Fibroblast of villous mesenchyme (primary cell): Measurements from ENCODE around the gene FASN. TPM values are rescaled to one million over a fixed set of nuclear protein-coding genes. Genes with fewer than 3 reads are reported as not detected.

Experiments
- DNase-seq: peaks from one replicate; pipeline ENCODE4 v3.0.0-alpha.2; 2010; ENCODE audit warnings: low read depth
- H3K4me3 ChIP-seq: 2 replicates; pipeline ENCODE4 v1.5.1; 2011; ENCODE audit warnings: low read depth, mild to moderate bottlenecking, low read length
- CTCF ChIP-seq: IDR thresholded peaks from 2 replicates; pipeline ENCODE4 v1.5.1; 2012; ENCODE audit warnings: low read depth, mild to moderate bottlenecking, low read length; ENCODE audit not compliant: insufficient read depth
- total RNA-seq: library from RNA; depleted of rRNA; stranded (reverse); fragments of >200 nt; gene quantifications from 2 replicates; pipeline ENCODE4 v1.2.3, GENCODE V29; 2012

The FASN gene
- total RNA-seq, 1 donor = 274 TPM

- no peak for DNase-seq
- TF ChIP-seq CTCF = no peak
- no peak overlapping the region for H3K4me3 ChIP-seq
These were observed 10.8 kb downstream of the FASN start for GRCh38 chr17:82086941-82087906.

- H3K4me3 ChIP-seq = no peak overlapping the region
- no peak for DNase-seq
- no peak for TF ChIP-seq CTCF
These were observed 11.9 kb downstream of the FASN start for GRCh38 chr17:82085931-82086764.

GRCh38 chr17:82085031-82085861 is 12.8 kb downstream of the FASN start:
- no peak for TF ChIP-seq CTCF
- no peak for DNase-seq
- no peak overlapping the region for H3K4me3 ChIP-seq

- H3K4me3 ChIP-seq = no peak overlapping the region
- no peak for TF ChIP-seq CTCF
- no peak for DNase-seq
These were observed 13.5 kb downstream of the FASN start for GRCh38 chr17:82084373-82085030.

- TF ChIP-seq CTCF = no peak
- DNase-seq = no peak
These were observed 14.3 kb downstream of the FASN start for GRCh38 chr17:82083533-82084359.

More at GRCh38 chr17:82083533-82084359, 14.3 kb downstream of the FASN start:
- H3K4me3 ChIP-seq = no peak overlapping the region
